ENCODE measurements around the gene CCDC158.

GRCh38 chr4:76341063-76341462 is 79.9 kb downstream of the CCDC158 start:
- TF ChIP-seq CTCF (IDR thresholded peaks at IDR 0.05) (no peak), EZH2 (IDR thresholded peaks at IDR 0.05; ENCODE audit: borderline replicate concordance, insufficient read depth, low read depth, low read length, poor library complexity, severe bottlenecking) (no peak)

Data from B cell (primary cell).